HG02759 (cell line): ENCODE measurements around the gene TAF3.

ENCODE experiments used
- ATAC-seq: cut with Tn5 transposase; IDR thresholded peaks from one replicate; pipeline ENCODE4 v1.9.1; 2021; ENCODE audit warnings: mild to moderate bottlenecking, moderate library complexity; ENCODE audit not compliant: unreplicated experiment

Gene TAF3

DNA sequence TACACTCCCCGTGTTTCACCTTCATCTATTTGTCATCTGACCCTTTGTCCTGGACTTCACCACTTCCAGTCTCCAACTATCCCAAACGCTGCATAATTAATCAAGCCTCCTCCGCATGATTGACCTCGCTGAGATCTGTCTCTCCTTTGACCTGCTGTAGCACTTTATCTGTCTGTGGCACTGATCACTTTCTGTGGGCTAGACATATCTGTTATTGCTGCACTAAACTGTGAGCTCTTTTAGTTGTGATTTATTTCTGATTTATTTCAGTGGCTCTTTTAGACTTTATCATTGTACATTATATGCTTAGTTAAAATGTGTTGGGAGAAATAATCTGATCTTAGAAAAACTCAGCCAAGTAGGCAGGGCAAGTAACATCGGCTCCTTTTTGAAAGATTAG is 144.3 kb downstream of the TAF3 start:
- ATAC-seq = no peak

DNA sequence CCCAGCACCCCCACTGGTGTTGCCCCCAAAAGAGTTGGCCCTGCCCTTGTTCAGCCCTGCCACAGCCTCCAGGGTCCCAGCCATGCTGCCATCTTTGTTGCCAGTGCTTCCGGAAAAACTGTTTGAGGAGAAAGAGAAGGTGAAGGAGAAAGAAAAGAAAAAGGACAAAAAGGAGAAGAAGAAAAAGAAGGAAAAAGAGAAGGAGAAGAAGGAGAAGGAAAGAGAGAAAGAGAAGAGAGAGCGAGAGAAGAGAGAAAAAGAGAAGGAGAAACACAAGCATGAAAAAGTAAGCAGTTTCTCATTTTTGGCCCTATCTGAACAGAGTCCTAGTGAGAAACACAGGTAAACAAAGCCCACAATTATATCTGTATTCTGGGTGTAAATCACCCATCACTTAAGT is 147.2 kb downstream of the TAF3 start:
- no peak for ATAC-seq

- no peak for ATAC-seq
Observed at GRCh38 chr10:7967035-7967434, 148.7 kb downstream of the TAF3 start.

GRCh38 chr10:7968510-7969112 is 150.3 kb downstream of the TAF3 start:
- no peak for ATAC-seq

GRCh38 chr10:7969623-7970022 is 151.3 kb downstream of the TAF3 start:
- no peak for ATAC-seq

DNA sequence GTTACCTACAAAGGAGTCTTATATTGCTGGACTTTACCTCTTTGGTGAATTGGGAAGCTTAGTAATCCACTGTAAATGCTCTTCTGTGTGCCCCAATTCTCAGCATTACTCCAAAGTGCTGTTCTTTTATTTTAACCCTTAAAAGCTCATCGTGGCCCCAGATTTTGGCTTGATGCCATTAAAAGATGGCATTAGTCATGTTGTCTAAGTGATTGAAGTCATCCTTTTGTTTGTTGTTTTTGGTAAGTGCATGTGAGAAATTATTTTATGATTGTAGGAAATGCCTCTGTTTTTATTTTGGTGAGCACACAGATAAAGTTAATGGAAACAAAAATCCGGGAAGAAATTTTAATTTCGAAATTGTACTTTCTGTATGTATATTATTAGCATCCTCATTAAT is 153.6 kb downstream of the TAF3 start:
- no peak for ATAC-seq

GRCh38 chr10:7972367-7972766 is 154.1 kb downstream of the TAF3 start:
- ATAC-seq = no peak

- ATAC-seq = no peak
Observed at GRCh38 chr10:7980196-7980595, 161.9 kb downstream of the TAF3 start.

DNA sequence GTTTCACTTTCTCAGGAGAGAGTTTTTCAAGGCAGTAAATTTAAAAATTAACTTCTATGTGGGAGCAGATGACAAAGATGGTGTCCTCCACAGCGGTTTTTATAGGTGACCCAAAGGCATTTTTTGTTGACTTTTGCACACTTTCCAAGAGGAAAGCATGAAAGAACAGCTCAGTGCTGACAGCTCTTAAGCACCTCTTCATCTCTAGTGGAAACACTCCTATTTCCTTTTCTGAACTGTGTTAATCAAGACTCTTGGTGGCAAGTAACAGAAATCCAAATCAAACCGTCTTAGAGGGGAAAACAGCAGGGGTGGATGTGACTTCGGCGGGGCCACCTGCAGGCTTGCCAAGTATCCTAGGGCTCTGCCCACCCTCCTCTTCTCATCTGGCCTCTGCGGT is 164.4 kb downstream of the TAF3 start:
- no peak for ATAC-seq

DNA sequence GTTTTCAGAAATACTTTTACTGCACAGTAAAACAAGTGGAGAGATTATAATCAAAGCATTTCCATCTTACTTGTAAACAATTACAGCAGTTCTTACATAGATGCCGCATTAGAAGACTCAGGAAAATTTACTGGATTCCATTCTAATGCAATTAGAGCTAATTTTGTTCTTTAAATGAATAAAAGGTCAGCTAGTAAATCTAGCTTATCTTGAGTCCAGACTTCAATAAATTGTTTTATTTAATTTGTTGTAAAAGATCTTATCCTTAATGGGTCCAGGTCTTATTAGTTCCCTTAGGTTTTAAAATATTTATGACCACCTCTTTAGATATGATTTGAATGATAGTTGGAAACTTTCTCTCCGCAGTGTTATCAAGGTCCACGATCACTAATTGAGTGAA is 166.0 kb downstream of the TAF3 start:
- ATAC-seq = no peak

DNA sequence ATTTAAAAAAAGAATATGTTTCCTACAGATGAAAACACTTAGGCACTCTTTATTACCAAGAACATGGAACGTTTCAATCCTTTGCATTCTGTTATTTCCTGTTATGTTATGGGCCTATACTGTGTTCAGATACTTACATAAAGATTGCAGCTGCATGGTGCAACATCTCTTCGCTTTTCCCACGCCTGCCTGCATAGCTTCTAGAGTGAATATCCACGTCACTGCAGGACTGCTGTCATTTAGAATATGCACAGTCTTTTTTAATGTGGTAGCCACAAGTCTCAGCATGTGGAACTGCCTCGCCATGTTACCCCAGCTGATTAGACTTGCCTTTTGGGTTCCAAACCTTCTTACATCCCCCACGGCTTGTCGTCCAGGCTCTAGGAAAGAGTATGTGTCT is 166.6 kb downstream of the TAF3 start:
- no peak for ATAC-seq

DNA sequence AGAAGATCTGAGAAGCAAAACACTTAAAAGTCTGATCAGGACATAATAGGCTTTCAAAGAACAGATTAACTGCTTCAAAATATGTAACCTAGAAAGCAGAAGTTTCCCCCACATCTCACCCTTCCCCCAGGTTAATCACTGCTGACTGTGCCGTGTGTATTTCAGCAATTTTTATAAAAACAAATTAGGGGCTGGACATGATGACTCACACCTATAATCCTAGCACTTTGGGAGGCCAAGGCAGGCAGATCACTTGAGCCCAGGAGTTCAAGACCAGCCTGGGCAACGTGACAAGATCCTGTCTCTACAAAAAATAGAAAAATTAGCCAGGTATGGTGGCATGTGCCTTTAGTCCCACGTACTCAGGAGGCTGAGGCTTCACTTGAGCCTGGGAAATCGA is 168.5 kb downstream of the TAF3 start:
- no peak for ATAC-seq

DNA sequence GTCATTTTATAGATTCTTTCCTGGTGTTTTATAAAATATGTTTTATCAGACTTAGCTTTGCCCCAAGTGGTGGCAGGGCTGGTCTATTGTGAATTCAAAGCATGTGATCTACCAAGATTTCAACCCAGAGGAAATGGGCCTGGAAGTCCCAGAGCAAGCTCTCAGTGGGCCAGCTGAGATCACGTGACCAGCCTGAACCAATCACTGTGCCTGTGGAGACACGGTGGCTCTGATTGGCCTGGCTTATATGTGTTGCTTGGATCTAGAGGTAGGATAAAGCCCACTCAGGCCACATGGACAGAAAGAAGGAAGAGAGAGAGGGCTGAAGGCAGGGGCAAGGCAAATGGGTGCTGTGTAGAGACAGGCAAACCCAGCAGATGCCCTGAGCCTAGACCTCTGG is 170.7 kb downstream of the TAF3 start:
- ATAC-seq = no peak

DNA sequence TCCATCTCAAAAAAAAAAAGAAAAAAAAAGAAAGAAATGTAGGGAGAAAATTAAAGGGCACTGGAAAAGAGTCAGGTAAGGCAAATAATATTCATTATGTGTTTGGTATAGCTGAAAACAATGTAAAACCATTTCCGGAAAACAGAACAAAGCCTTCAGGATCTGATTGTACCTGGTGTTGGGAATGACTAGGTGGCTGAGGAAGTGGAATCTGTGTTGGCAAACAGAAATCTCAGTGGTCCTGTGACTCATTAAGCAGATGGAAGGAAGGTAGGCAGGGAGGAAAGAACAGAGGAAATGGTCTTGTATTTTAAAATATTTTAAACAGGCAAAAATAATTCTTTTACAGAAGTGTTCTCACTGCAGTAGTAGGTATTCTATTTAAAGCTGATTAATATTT is 180.5 kb downstream of the TAF3 start:
- ATAC-seq = no peak

- ATAC-seq = no peak
Observed at GRCh38 chr10:8004469-8005000, 186.2 kb downstream of the TAF3 start.

GRCh38 chr10:8006274-8006999 is 188.1 kb downstream of the TAF3 start:
- ATAC-seq = peak; percentile 80

DNA sequence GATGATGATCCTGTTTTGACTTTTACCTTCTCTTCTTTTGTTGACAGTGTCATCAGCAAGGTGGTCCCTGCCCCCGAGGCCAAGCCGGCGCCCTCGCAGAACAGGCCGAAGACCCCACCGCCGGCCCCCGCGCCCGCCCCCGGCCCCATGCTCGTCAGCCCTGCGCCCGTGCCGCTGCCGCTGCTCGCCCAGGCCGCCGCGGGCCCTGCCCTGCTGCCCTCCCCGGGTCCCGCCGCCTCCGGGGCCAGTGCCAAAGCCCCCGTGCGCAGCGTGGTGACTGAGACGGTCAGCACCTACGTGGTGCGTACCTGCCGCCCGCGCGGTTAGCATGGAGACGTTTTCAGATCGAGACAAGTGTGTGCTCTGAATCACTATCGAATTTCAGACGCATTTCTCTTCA is 190.7 kb downstream of the TAF3 start:
- no peak for ATAC-seq

- no peak for ATAC-seq
Observed at GRCh38 chr10:8013006-8013405, 194.7 kb downstream of the TAF3 start.

- no peak for ATAC-seq
Observed at GRCh38 chr10:8013619-8014018, 195.3 kb downstream of the TAF3 start.

- no peak for ATAC-seq
Observed at GRCh38 chr10:8014649-8015048, 196.3 kb downstream of the TAF3 start.

GRCh38 chr10:8017277-8017676 is 199.0 kb downstream of the TAF3 start:
- ATAC-seq = no peak

- no peak for ATAC-seq
Observed at GRCh38 chr10:8023321-8023720, 205.0 kb downstream of the TAF3 start.

DNA sequence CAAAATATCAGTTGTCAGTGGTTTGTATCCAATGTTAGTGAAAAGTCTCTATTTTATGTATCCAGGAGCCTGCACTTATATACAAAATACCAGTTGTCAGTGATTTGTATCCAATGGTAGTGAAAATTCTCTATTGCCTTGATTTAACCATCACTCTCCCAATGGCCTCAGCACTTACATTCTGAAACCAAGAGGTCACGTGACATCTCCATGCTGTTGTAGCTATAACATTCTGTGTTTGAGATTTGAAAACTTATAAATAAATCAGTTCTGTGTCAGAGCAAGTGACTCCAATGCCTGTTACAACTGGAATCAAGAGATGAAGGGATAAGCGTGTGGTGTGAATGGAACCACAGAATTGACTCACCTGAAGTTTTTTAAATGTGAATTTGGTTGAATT is 205.5 kb downstream of the TAF3 start:
- no peak for ATAC-seq
